Vagina (tissue), 2 donors: ENCODE data around the gene CYP3A7. TPM values are rescaled to one million over a fixed set of nuclear protein-coding genes. Genes with fewer than 3 reads are reported as not detected.
"Not testable (repeated sequence)": the region's sequence is repeated elsewhere in the genome, so short reads cannot be mapped to it uniquely, and the experiment has no call there.

Experiments used
- DNase-seq, 2 donors: peaks; one replicate each; pipeline ENCODE4 v3.0.0-alpha.2; 2017; ENCODE audit errors: extremely low spot score in 2 of 2
- H3K27ac ChIP-seq: fragments of 200-600 bp; sonication (generic); one replicate; pipeline ENCODE4 v1.5.1; 2019
- H3K27me3 ChIP-seq: fragments of 200-600 bp; sonication (generic); one replicate; pipeline ENCODE4 v1.5.1; 2019
- H3K36me3 ChIP-seq, 2 donors: fragments of 200-600 bp; sonication (generic); one replicate each; pipeline ENCODE4 v1.5.1; 2017 to 2019
- H3K4me1 ChIP-seq: fragments of 200-600 bp; sonication (generic); one replicate; pipeline ENCODE4 v1.5.1; 2019
- H3K4me3 ChIP-seq, 2 donors: fragments of 200-600 bp; sonication (generic); 1 replicate in 1 of 2; 2 replicates in 1 of 2; pipeline ENCODE4 v1.5.1; 2016 to 2019
- H3K9me3 ChIP-seq: fragments of 200-600 bp; sonication (generic); one replicate; pipeline ENCODE4 v1.5.1; 2019
- CTCF ChIP-seq, 3 experiments: fragments of 450-650 bp in 2 of 3; fragments of 200-600 bp in 1 of 3; sonication (generic) in 1 of 3; IDR thresholded peaks; one replicate each; pipeline ENCODE4 v1.5.1; 2017 to 2019; ENCODE audit warnings: antibody characterized with exemption in 3 of 3, mild to moderate bottlenecking in 2 of 3, moderate library complexity in 2 of 3
- POLR2A ChIP-seq, 2 donors: fragments of 450-650 bp; IDR thresholded peaks; one replicate each; pipeline ENCODE4 v1.6.1; 2017; ENCODE audit warnings: antibody characterized with exemption in 2 of 2, mild to moderate bottlenecking in 2 of 2, moderate library complexity in 2 of 2
- POLR2AphosphoS5 ChIP-seq, 2 donors: sonication (generic); formaldehyde crosslinking; IDR thresholded peaks; one replicate each; pipeline ENCODE4 v1.9.0; 2017; ENCODE audit warnings: antibody characterized with exemption in 2 of 2, mild to moderate bottlenecking in 2 of 2, low read depth in 1 of 2; ENCODE audit not compliant: insufficient read depth in 1 of 2
- intact Hi-C: fragments of 100-400 bp; cut with DNase I; formaldehyde crosslinking; loops from one replicate; pipeline ENCODE4 v1.15.1; 2023
- total RNA-seq: library from RNA; depleted of rRNA; stranded (reverse); fragments of >200 nt; gene quantifications from one replicate; pipeline ENCODE4 v1.2.3, GENCODE V29; 2016

Gene CYP3A7
- total RNA-seq, 1 donor from 2014 or later = not detected

GRCh38 chr7:99766484-99767099 lies 31.6 kb upstream of the CYP3A7 start:
- Histone ChIP-seq H3K4me1 (no peaks in the 10 kb centered on the region), H3K4me3 (no peak overlapping the region), H3K27ac (no peak overlapping the region), H3K9me3 (no peaks in the 10 kb centered on the region), H3K36me3 (no peaks in the 10 kb centered on the region), H3K27me3 (no peaks in the 10 kb centered on the region)
- intact Hi-C loops = no loop called here
- no peak for DNase-seq
- TF ChIP-seq POLR2A (IDR thresholded peaks at IDR 0.05) (no peak), CTCF (IDR thresholded peaks at IDR 0.05) (no peak), POLR2AphosphoS5 (IDR thresholded peaks at IDR 0.05; ENCODE audit: insufficient read depth in 1 of 2, low read depth in 1 of 2) (no peak)

- intact Hi-C loops = no loop called here
- no peaks in the 10 kb centered on the region for H3K36me3 ChIP-seq
- DNase-seq = no peak
- no peaks in the 10 kb centered on the region for H3K27me3 ChIP-seq
- no peaks in the 10 kb centered on the region for H3K9me3 ChIP-seq
- H3K27ac ChIP-seq = no peak overlapping the region
- TF ChIP-seq CTCF (IDR thresholded peaks at IDR 0.05) = no peak
- H3K4me3 ChIP-seq = no peak overlapping the region
- no peaks in the 10 kb centered on the region for H3K4me1 ChIP-seq
These were observed 29.5 kb upstream of the CYP3A7 start for GRCh38 chr7:99764478-99764877.

- peak in 1 of 2 donors; percentile 32 for TF ChIP-seq POLR2AphosphoS5 (IDR thresholded peaks at IDR 0.05; ENCODE audit: insufficient read depth in 1 of 2, low read depth in 1 of 2)
- TF ChIP-seq CTCF (IDR thresholded peaks at IDR 0.05) = no peak
- DNase-seq = no peak
- intact Hi-C loops = no loop called here
- Histone ChIP-seq H3K27me3 (no peaks in the 10 kb centered on the region), H3K4me3 (no peak overlapping the region), H3K4me1 (no peaks in the 10 kb centered on the region), H3K36me3 (no peaks in the 10 kb centered on the region), H3K27ac (no peak overlapping the region), H3K9me3 (no peaks in the 10 kb centered on the region)
These were observed 27.8 kb upstream of the CYP3A7 start for GRCh38 chr7:99762680-99763327.

GRCh38 chr7:99755085-99755484 lies 20.1 kb upstream of the CYP3A7 start:
- TF ChIP-seq CTCF (IDR thresholded peaks at IDR 0.05) = no peak
- TF ChIP-seq POLR2AphosphoS5 (IDR thresholded peaks at IDR 0.05; ENCODE audit: insufficient read depth in 1 of 2, low read depth in 1 of 2) = no peak
- Histone ChIP-seq H3K4me3 (no peak overlapping the region), H3K36me3 (no peaks in the 10 kb centered on the region), H3K9me3 (no peaks in the 10 kb centered on the region), H3K4me1 (no peaks in the 10 kb centered on the region), H3K27me3 (no peaks in the 10 kb centered on the region), H3K27ac (no peak overlapping the region)
- no peak for DNase-seq
- intact Hi-C loops = no loop called here

- Histone ChIP-seq H3K9me3 (no peaks in the 10 kb centered on the region), H3K36me3 (no peaks in the 10 kb centered on the region), H3K4me1 (no peaks in the 10 kb centered on the region), H3K27me3 (no peaks in the 10 kb centered on the region), H3K27ac (no peak overlapping the region), H3K4me3 (no peak overlapping the region)
- intact Hi-C loops = no loop called here
- no peak for DNase-seq
- TF ChIP-seq CTCF (IDR thresholded peaks at IDR 0.05) (no peak), POLR2A (IDR thresholded peaks at IDR 0.05) (no peak), POLR2AphosphoS5 (IDR thresholded peaks at IDR 0.05; ENCODE audit: insufficient read depth in 1 of 2, low read depth in 1 of 2) (no peak)
These were observed 17.4 kb upstream of the CYP3A7 start for GRCh38 chr7:99752356-99752755.

GRCh38 chr7:99751322-99752052 lies 16.5 kb upstream of the CYP3A7 start:
- intact Hi-C loops, H3K9me3 ChIP-seq, H3K36me3 ChIP-seq, H3K4me1 ChIP-seq, DNase-seq, H3K27me3 ChIP-seq, H3K4me3 ChIP-seq: not testable (repeated sequence)
- H3K27ac ChIP-seq = peak overlapping the region; percentile 27
